Superior temporal gyrus (tissue), 1 donor: ENCODE results near the gene CXXC4.

Experiments
- DNase-seq: peaks from one replicate; pipeline ENCODE4 v3.0.0-alpha.2; 2016; ENCODE audit errors: extremely low spot score

The CXXC4 gene

DNA sequence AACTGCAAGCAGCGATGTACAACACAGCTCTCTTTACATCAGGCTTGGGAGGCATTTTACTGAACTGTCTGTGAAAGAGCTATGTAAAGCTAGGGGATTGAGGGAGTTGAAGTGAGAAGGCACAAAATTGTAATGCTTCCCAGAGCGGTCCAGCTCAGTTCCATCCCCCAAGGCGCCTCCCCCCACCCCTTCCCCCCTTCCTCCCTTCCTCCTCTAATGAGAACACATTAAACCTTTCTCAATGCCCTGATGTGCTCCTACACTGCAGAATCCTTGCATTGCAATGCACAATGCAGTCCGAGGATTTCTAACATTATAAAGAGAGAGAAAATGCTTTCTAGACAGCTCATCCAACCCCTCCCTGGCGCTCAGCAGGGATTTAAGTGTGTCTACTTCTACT, 73.9 kb downstream of the CXXC4 start:
- no peak for DNase-seq
